NCI-H1930 (cell line): ENCODE data around the gene BLM.

Experiments
- DNase-seq, 2 experiments: peaks; one replicate each; lab custom pipeline; 2025; lab: John Stamatoyannopoulos, UW

The BLM gene

DNA sequence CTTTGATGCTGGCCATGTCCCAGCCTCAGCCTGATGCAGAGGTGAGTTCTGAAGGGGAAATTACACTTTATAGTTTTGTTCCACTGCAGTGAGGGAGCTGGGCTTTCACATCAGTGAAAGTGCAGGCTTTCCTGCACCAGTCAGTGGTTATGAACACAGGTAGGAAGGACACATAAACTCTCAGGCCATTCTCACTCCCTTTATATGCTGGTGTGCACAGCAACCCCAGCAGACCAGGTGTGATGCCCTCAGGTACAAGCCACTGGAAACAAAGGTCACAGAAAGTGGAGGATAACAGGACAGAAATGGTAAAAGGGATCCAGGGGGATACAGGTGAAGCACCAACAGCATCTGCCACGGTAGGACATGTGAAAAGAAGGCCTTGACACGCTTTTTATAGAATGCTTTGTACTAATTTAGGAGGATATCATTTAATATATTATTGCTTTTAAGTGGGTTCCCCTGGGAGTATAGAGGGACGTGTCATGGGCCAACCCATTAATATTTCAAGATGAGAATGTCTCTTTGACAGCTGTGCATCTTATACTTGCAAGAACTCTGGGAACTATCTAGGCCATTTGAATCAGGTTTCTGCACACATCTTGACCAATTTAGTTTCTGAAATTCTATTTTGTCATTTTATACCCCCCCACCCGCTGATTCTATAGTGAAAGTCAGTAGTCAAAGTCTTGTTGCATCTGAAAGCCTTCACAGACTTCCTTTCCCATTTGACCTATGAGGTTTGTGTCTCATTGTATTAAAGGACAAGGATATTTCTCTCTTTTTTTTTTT lies 25.0 kb upstream of the BLM start:
- DNase-seq: no peak

DNA sequence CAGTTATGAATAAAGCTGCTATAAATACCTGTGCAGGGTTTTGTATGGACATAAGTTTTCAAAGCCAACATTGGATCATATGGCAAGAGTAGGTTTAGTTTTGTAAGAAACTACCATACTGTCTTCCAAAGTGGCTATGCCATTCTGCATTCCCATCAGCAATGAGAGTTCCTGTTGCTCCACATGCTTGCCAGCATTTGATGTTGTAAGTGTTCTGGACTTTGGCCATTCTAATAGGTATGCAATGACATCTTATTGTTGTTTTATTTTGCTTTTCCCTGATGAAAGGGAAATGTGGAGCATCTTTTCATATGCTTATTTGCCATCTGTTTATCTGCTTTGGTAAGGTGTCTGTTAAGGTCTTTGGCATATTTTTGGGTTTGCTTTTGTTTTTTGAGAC lies 22.2 kb upstream of the BLM start:
- no peak for DNase-seq

DNA sequence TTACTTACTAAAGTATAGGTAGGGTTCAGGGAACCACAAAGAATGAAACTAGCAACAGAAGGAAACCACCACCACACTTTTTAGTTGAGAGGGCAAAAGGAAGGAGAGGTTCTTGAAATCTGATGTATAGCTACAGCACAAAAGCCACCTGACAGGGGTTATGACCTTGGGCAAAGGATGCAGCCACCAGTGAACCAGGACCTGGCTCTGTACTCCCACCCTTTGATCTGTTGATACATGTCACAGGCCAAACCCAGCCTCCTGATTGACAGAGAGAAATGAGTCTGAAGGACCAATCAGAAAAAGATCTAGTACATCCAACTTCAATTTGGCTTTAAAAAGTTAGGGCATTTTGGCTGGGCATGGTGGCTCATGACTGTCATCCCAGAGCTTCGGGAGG lies 20.0 kb upstream of the BLM start:
- no peak for DNase-seq

DNA sequence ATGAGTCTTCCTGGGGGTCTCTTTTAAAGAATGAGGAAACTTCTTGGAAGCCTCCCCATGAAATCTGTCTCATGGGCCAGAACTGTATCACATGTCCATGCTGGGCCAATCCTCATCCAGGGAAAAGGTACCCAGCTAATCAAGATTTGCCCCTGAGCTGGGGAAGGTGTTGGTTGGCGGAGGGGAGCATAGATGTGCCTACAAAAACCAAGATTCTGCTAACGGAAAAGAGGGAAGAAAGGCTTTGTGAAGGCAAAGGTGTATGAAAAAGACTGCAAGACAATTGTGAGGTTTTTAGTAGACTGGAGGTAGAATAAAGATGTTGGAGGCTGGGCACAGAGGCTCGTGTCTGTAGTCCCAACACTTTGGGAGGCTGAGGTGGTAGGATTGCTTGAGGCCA lies 18.5 kb upstream of the BLM start:
- DNase-seq: no peak

DNA sequence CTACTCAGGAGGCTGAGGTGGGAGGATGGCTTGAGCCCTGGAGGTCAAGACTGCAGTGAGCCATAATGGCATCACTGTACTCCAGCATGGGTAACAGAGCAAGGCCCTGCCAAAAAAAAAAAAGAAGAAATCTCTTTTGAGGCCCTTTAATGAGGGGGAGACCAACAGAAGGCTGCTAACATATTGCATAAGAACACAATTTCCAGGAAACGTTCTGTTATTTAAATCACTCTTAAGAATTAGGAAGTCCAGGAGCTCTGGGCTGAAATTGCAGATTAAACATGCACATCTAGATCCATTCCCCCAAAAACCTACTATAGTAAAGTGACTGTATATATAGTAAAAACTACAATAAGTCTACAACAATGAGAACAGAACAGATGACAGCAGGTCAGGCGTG lies 16.1 kb upstream of the BLM start:
- DNase-seq: no peak

DNA sequence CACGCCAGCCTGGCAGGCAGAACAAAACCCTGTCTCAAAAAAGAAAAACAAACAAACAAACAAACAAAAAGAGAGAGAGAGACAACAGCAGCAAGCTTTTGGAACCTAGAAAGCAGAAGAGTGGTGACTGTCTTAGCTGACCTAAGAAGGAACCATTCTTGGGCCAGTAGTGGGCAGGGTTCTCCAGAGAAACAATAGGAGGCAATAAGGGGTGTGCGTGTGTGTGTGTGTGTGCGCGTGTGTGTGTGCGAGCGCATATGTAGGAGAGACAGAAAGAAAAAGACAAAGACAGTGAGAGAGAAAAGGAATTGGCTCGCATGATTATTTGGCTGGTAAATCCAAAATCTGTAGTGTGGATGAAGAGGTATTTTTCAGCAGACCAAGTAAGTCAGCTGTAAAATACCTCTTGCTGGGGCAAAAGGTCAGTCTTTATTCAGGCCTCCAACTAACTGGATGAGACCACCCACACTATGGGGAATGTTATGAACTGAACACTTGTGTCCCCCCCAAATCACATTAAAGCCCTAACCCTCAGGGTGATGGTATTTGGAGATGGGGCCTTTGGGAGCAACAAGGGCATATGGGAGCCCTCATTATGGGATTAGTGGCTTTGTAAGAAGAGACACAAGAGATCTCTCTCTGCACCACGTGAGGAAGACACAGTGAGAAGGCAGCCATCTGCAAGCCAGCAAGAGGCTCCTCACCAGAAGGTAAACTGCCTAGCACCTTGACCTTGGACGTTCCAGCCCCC lies 15.1 kb upstream of the BLM start:
- DNase-seq: no peak

DNA sequence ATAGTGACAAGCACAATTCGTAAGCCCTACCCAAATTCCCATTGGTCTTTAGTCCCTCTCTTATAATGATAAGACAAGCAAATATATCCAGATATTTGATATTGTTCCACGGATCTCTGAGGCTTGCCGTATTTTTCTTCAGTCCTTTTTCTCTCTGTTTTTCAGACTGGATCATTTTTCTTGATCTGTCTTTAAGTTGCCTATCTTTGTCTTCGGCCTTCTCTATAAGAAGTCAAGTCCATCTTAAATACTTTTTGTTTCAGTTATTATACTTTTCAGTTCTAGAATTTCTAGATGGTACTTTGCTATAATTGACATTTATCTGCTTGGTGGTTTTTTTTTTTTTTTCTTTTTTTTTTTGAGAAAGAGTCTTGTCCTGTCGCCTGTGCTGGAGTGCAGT lies 13.7 kb upstream of the BLM start:
- DNase-seq: no peak

DNA sequence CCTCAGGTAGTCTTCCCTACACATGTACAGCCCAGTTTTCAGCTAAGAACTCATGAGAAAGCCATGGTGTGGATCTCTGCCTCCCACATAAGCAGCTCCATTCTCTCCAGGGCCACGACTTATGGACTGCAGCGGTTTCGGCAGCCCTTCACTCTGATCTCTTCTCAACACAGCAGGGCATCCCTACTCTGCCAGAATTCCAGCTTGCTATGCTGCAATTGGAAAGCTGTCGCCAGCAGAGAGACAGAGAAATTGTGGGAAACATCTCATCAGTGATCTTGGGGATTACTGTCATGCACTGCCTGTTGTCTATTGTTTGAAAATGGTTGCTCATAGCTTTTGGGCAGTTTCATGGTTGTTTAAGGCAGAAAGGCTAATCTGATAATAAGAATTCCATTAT lies 11.9 kb upstream of the BLM start:
- no peak for DNase-seq

DNA sequence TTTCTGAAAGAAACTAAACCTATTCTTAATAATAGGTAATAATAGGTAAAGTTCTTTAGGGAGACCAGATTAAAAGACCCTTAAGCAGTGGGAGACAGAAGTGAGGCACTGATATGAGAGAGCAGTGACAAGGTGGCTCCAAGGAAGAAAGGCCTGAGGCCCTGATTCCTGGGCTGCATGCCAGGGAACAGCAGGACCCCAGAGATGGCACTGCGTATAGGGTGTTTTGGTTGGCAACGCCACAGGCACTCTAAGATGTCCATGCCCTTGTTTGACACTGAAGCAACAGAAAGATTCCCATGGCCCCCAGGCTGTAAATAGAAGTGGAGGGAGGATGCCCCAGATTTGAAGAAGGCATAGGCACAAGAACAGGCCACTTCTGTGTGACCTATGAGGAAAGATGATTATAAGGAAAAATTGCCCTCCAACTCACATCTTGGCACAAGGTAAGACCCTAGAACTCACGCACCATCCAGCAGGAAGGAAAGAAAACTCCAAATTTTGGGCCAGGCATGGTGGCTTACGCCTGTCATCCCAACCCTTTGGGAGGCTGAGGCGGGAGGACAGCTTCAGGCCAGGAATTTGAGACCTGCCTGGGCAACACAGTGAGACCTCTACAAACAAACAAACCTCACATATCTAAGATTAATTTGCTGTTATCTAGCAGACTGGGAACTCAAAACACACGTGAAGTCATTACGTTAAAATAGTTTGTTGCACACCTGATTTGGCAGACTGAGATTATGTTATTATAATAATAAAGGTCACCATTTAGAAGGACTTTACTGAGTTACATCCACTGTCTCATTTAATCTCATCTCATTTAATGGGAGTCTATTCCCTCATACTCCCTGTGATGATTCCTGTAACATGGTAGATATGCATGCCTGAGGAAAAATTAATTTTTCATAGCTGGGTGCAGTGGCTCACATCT lies 10.5 kb upstream of the BLM start:
- no peak for DNase-seq

DNA sequence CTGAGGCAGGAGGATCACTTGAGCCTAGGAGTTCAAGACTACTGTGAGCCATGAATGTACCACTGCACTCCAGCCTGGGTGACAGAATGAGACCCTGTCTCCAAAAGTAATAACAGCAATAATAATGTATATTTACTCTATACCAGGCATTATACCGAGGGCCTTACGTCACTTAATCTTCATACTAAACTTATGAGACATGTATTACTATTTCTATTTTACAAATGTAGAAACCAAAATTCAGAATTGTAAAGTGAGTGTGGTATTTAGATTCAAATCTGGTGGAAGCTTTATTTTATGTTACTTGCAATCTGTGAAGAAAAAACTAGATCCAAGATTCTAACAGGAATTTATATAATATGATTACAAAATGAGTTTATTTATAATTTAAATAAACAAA lies 9.7 kb upstream of the BLM start:
- DNase-seq: no peak

DNA sequence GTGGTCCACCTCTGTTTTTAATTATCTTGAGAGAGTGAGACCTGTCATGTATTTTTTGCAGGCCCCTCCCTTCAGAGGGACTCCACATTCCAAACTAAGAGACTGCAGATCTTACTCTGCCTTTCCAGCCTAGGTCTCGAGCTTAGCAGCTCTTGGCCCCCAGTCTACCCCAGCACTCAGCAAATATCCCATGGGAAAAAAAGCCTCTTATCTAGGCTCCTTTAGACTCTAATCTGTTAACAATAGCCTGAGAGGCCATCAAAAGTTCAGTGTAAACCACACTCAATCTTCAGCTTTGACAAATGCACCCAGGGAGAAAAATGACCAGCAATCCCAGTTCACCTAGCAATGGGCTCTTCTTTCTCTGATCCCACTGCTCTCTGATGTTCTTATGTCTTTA lies 8.6 kb upstream of the BLM start:
- DNase-seq: no peak

DNA sequence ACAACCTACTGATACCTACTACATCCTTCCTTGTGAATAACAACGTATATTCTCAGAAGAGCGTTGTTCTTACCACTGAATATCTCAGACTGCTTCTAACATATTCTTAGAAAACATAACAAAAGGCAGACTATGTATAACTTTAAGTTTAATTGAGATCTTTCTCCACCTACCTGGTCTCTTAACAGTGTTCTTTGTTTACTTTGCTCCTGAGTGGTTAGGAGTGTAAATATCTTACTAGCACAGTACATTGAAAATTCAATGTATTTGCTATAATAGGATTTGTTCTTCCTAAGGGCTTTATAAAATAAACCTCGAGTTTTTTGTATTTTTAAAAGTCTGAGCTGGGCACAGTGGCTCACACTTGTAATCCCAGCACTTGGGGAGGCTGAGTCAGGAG lies 7.9 kb upstream of the BLM start:
- no peak for DNase-seq

DNA sequence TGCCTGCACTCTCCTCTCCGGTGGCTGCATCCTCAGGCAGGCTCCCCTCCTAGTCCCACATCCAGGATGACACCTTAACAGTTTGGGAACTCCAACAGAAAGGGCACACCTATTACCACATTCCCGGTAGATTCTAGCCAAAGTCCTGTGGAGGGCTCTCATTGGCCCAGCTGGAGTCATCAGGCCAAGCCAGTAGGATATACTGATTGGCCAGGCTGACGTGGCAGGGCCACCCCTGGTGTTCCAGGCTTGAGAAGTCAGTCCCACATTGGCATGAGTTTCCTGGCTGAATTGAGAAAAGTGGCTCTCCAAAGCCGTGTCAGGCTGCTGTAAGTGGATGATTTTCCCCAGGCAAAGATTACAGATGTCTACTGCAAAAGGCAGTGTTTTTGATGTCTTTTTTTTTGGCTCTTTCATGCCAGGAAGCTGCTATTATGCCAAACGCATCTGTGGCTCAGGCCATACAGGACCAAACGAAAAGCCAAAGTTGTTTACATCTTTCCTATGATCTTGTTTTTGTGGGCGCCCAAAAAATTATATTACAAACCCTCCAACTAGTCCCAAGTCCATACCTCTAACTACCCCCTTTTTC lies 6.6 kb upstream of the BLM start:
- no peak for DNase-seq

DNA sequence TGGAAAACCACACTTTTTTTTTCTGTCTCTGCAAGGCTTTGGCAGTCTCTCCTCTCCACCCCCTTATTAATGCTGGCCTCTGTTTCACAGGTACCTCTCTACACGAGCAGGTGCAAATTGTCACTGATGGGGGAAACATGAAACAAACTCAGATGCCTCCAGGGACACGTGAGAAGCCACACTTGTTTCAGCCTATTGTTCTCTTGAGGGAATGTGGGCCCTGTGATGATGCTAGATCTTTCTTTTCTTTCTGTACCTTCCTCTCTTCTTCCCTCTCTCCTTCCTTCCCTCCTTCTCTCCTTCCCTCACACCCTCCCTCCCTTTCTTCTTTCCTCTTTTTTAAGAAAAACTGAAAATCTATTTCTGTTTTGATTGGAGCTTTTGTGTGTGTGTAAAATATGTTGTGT lies 5.7 kb upstream of the BLM start:
- DNase-seq: no peak

DNA sequence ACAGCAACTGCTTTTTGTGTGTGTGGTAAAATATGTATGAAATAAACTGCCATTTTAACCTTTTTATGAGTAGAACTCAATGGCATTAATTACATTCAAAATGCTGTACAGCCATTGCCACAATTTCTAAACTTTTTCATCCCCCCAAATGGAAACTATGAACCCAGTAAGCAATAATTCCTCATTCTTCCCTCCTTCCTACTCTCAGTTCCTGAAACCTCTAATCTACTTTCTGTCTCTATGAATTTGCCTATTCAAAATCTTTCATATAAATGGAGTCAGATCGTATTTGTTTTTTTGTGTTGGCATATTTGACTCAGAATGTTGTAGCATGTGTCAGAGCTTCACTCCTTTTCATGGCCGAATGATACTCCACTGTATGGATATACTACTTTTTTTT lies 5.3 kb upstream of the BLM start:
- DNase-seq: no peak

DNA sequence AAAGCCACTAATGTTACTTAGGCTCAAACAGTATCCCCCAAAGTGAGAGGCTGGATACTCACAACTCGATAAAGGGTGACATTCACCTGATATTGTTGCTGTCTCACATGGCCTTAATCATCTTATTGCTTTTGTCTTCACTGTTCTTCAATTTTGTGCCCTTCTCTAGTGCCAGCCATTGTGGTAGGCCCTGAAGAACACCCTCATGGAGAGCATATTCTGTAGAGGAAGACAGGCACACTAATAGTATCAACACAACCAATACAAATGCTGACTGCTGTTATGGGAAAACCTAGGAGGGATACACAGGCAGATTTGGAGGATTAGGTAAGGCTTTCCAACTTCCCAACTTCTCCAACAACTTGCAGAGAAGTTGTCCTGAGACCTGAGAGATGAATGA lies 4.1 kb upstream of the BLM start:
- no peak for DNase-seq

DNA sequence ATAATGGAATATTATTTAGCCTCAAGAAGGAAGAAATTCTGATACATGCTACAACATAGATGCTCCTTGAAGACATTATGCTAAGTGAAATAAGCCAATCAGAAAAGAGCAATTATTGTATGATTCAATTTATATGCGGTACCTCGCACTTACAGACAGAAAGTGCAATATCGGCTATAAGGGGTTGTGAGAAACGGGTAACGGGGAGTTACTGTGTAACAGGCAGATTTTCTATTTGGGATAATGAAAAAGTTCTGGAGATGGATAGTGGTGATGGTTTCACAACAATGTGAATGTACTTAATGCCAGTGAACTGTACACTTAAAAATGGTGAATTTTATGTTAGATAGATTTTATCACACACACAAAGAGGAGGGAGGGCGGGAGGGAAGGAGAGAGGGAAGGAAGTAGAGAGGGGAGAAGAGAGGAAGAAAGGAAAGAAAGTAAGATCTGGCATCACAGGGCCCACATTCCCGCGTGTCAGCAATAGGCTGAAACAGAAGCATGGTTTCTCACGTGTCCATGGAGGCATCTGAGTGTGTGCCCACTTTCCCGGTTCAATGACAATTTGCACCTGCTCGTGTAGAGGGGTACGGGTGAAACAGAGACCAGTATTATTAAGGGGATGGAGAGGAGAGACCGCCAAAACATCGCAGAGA lies 700 bp upstream of the BLM start:
- no peak for DNase-seq

DNA sequence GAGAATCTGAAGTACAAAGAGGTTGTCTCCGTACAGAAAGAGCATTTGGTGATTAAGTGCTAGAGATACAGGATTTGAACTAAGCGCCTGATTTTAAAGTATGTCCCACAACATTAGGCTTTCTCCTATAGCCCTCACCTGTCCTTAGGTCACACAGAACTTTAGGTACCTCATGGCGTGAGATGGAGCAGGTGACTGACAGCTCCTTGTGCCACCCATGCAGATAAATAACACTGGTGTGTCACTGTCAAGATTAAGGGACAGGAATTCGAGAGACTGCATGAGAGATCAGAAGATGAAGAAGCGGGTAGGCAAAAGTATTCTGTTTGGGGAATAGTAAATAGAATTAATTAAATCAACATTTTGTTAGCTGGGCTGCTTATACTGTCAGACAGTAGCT lies 1.1 kb downstream of the BLM start:
- no peak for DNase-seq

DNA sequence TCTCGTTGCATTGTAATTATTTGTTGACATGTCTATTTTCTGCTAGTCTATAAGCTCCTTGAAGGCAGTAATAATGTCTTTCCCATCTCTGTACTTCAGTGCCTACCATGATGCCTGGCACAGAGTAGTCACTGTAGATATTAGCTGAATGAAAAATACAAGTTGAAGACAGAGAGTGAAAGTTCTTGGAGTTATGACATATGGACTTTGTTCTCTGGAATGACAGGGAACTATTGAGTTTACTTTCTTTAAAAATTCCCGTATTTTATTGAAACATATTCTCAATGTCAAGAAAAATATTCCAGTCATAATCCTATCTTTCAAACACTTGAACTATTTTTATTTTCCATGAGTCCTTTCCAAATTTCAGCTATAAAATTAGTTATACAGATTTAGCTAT lies 3.0 kb downstream of the BLM start:
- DNase-seq: no peak

DNA sequence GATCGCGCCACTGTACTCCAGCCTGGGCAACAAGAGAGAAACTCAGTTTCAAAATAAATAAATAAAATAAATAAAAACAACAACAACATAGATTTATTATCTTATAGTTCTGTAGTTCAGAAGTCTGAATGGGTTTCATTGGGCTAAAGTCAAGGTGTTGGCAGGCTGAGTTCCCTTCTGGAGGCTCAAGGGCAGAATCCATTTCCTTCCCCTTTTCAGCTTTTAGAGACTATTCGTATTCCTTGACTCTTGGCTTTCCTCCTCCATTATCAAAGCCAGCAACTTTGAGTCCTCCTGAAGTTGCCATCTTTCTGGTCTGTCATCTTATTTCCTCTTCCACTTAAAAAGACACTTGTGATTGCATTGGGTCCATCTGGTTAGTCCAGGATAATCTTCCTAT lies 12.1 kb downstream of the BLM start:
- DNase-seq: no peak

DNA sequence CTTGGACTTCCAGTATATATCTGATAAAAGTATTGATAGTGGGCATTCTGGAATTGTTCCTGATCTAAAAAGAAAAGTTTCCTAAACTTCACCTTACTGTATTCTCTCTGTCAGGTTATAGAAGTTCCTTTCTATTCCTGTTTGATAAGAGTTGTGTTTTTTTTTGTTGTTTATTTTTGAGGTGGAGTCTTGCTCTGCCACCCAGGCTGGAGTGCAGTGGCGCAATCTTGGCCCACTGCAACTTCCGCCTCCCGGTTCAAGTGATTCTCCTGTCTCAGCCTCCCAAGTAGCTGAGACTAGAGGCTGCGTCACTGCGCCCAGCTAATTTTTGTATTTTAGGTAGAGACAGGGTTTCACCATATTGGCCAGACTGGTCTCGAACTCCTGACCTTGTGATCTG lies 13.1 kb downstream of the BLM start:
- no peak for DNase-seq

DNA sequence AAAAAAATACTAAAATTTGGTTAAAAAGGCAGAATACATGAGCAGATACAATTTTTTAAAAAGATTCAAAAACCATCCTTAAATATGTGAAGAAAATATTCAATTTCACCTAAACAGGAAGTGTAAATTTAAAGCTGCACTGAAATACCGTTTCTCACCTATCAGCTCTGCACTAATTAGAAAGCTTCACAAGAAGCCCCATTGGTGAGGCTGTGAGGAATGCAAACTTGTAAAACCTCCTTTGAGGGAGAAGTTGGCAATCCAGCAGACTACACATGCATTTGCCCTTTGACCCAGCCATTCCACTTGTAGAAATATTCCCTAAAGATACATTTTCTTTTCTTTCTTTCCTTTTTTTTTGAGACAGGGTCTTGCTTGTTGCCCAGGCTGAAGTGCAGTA lies 18.8 kb downstream of the BLM start:
- no peak for DNase-seq
